Measurements from ENCODE around the gene NUDT22. TPM values are rescaled to one million over a fixed set of nuclear protein-coding genes. Genes with fewer than 3 reads are reported as not detected.

NUDT22 gene
- total and polyA plus RNA-seq, 5 experiments from 2014 or later = 43.4 to 83.8 (median 50.4) TPM

GRCh38 chr11:64230171-64230984, 4.3 kb downstream of the NUDT22 start, which contains the start of gene DNAJC4:
DNAJC4 (plus strand) TSS chr11:64230548; CDS start chr11:64230855, 307 bp downstream.
- Mint-ChIP-seq H3K4me1 (peaks cover 20 to 66% (median 60%) of the 10 kb centered on the region in 4 donors), H3K27ac (peak within 1 kb of the TSS; percentile 83 to 97 (median 93)), H3K36me3 (no peaks in the 10 kb centered on the region), H3K27me3 (no peaks in the 10 kb centered on the region), H3K4me3 (peak within 1 kb of the TSS; percentile 82 to 99 (median 90)), H3K9me3 (no peaks in the 10 kb centered on the region)
- POLR2A ChIA-PET = interaction anchor here (0.6 to 16.0 kb wide), 13 partner anchors 14 to 1628 kb away, joined by 3 to 290 read pairs (median 4); partner anchors contain the start of genes BAD, CFL1, FERMT3 and FKBP2
- ATAC-seq (peak; percentile 52 to 63), DNase-seq (peak; percentile 76 to 93 (median 84))

GRCh38 chr11:64230985-64231365, 4.9 kb downstream of the NUDT22 start:
- no peak for DNase-seq
- H3K9me3 Mint-ChIP-seq = no peaks in the 10 kb centered on the region
- no peak for ATAC-seq
- no peaks in the 10 kb centered on the region for H3K36me3 Mint-ChIP-seq
- peak overlapping the region; percentile 82 to 99 (median 90) for H3K4me3 Mint-ChIP-seq
- POLR2A ChIA-PET = interaction anchor here (0.7 to 16.0 kb wide), 9 partner anchors 13 to 1504 kb away, joined by 3 to 290 read pairs (median 4); partner anchors contain the start of genes FERMT3, FKBP2, HNRNPUL2 and PLCB3
- H3K27me3 Mint-ChIP-seq = no peaks in the 10 kb centered on the region
- peaks cover 18 to 68% (median 63%) of the 10 kb centered on the region in 4 donors for H3K4me1 Mint-ChIP-seq
- H3K27ac Mint-ChIP-seq = peak overlapping the region; percentile 48 to 97 (median 90)

- H3K4me3 Mint-ChIP-seq = peak overlapping the region; percentile 36 to 99 (median 88)
- no peaks in the 10 kb centered on the region for H3K36me3 Mint-ChIP-seq
- peak overlapping the region in 9 of 10 donors; percentile 48 to 86 (median 74) for H3K27ac Mint-ChIP-seq
- no peak for ATAC-seq
- H3K27me3 Mint-ChIP-seq = no peaks in the 10 kb centered on the region
- POLR2A ChIA-PET = interaction anchor here (0.7 to 16.0 kb wide), 7 partner anchors 9 to 234 kb away, joined by 4 to 290 read pairs (median 5); partner anchors contain the start of genes FERMT3, FKBP2, PPP1R14B and TRMT112
- H3K4me1 Mint-ChIP-seq = peaks cover 18 to 69% (median 63%) of the 10 kb centered on the region in 4 donors
- no peak for DNase-seq
- no peaks in the 10 kb centered on the region for H3K9me3 Mint-ChIP-seq
Measured at GRCh38 chr11:64231546-64231945, 5.5 kb downstream of the NUDT22 start.

- Mint-ChIP-seq H3K27ac (peak overlapping the region; percentile 53 to 86 (median 72)), H3K4me1 (peaks cover 17 to 64% (median 56%) of the 10 kb centered on the region in 4 donors), H3K36me3 (peaks cover 0 to 4% (median 0%) of the 10 kb centered on the region in 3 donors), H3K9me3 (no peaks in the 10 kb centered on the region), H3K27me3 (no peaks in the 10 kb centered on the region), H3K4me3 (peak overlapping the region; percentile 65 to 95 (median 86))
- no peak for ATAC-seq
- POLR2A ChIA-PET = interaction anchor here (0.5 to 16.0 kb wide), 10 partner anchors 9 to 1391 kb away, joined by 3 to 290 read pairs (median 4); partner anchors contain the start of genes FERMT3, FKBP2, PPP1R14B and STIP1
- DNase-seq = no peak
Measured at GRCh38 chr11:64232182-64232966, 6.3 kb downstream of the NUDT22 start.

GRCh38 chr11:64232967-64233315, 6.9 kb downstream of the NUDT22 start:
- POLR2A ChIA-PET = interaction anchor here (0.5 to 16.0 kb wide), 8 partner anchors 11 to 1392 kb away, joined by 3 to 290 read pairs (median 4); partner anchors contain the start of genes FERMT3, FKBP2, PPP1R14B and STIP1
- Mint-ChIP-seq H3K36me3 (peaks cover 0 to 8% (median 0%) of the 10 kb centered on the region in 3 donors), H3K4me3 (peak overlapping the region; percentile 47 to 95 (median 78)), H3K27ac (peak overlapping the region in 8 of 10 donors; percentile 66 to 86 (median 80)), H3K9me3 (no peaks in the 10 kb centered on the region), H3K4me1 (peaks cover 15 to 60% (median 50%) of the 10 kb centered on the region in 4 donors), H3K27me3 (no peaks in the 10 kb centered on the region)
- DNase-seq (no peak), ATAC-seq (no peak)

- Mint-ChIP-seq H3K27ac (peak within 1 kb of the TSS; percentile 45 to 92 (median 86)), H3K9me3 (no peaks in the 10 kb centered on the region), H3K36me3 (peaks cover 0 to 13% (median 0%) of the 10 kb centered on the region in 3 donors), H3K4me3 (peak within 1 kb of the TSS; percentile 79 to 95 (median 86)), H3K4me1 (peaks cover 15 to 54% (median 48%) of the 10 kb centered on the region in 4 donors), H3K27me3 (no peaks in the 10 kb centered on the region)
- POLR2A ChIA-PET = interaction anchor here (0.5 to 16.0 kb wide), 5 partner anchors 10 to 70 kb away, joined by 3 to 290 read pairs (median 9); partner anchors contain the start of genes FERMT3, FKBP2 and PPP1R14B
- ATAC-seq (peak; percentile 50 to 51), DNase-seq (peak; percentile 42 to 84 (median 62))
Measured at GRCh38 chr11:64233913-64234586, 8.0 kb downstream of the NUDT22 start, which contains the start of gene VEGFB. VEGFB (plus strand) TSS chr11:64234584; CDS start chr11:64234834, 250 bp downstream.

- DNase-seq (peak in 9 of 10 donors; percentile 36 to 77 (median 63)), ATAC-seq (peak; percentile 64 to 72)
- peak overlapping the region; percentile 78 to 89 (median 82) for H3K4me3 Mint-ChIP-seq
- peaks cover 0 to 13% (median 0%) of the 10 kb centered on the region in 3 donors for H3K36me3 Mint-ChIP-seq
- peaks cover 12 to 49% (median 42%) of the 10 kb centered on the region in 4 donors for H3K4me1 Mint-ChIP-seq
- peak overlapping the region in 9 of 10 donors; percentile 45 to 92 (median 86) for H3K27ac Mint-ChIP-seq
- H3K9me3 Mint-ChIP-seq = no peaks in the 10 kb centered on the region
- H3K27me3 Mint-ChIP-seq = no peaks in the 10 kb centered on the region
- POLR2A ChIA-PET = interaction anchor here (1.0 to 16.0 kb wide), 5 partner anchors 8 to 70 kb away, joined by 3 to 290 read pairs (median 11); partner anchors contain the start of genes FERMT3, FKBP2, NUDT22 and PPP1R14B
Measured at GRCh38 chr11:64234647-64235379, 8.7 kb downstream of the NUDT22 start.

GRCh38 chr11:64235437-64236161, 9.5 kb downstream of the NUDT22 start:
- Mint-ChIP-seq H3K9me3 (no peaks in the 10 kb centered on the region), H3K36me3 (peaks cover 0 to 13% (median 0%) of the 10 kb centered on the region in 3 donors), H3K4me1 (peaks cover 13 to 51% (median 47%) of the 10 kb centered on the region in 4 donors), H3K4me3 (peak overlapping the region; percentile 78 to 89 (median 82)), H3K27me3 (no peaks in the 10 kb centered on the region), H3K27ac (peak overlapping the region in 9 of 10 donors; percentile 45 to 92 (median 86))
- ATAC-seq (no peak), DNase-seq (no peak)
- POLR2A ChIA-PET = interaction anchor here (0.7 to 16.0 kb wide), 6 partner anchors 9 to 1571 kb away, joined by 3 to 290 read pairs (median 8); partner anchors contain the start of genes C11orf98, CSKMT, FERMT3 and FKBP2

- Mint-ChIP-seq H3K27me3 (no peaks in the 10 kb centered on the region), H3K27ac (peak overlapping the region in 6 of 10 donors; percentile 13 to 74 (median 61)), H3K9me3 (no peaks in the 10 kb centered on the region), H3K4me1 (peaks cover 10 to 44% (median 43%) of the 10 kb centered on the region in 4 donors), H3K36me3 (peaks cover 0 to 13% (median 0%) of the 10 kb centered on the region in 3 donors), H3K4me3 (peak overlapping the region in 2 of 10 donors; percentile 30 to 72)
- POLR2A ChIA-PET = interaction anchor here (0.6 to 16.0 kb wide), 5 partner anchors 11 to 80 kb away, joined by 3 to 290 read pairs (median 4); partner anchors contain the start of genes FERMT3, NUDT22, TRMT112 and TRPT1
- no peak for ATAC-seq
- no peak for DNase-seq
Measured at GRCh38 chr11:64237484-64237951, 11.4 kb downstream of the NUDT22 start.

GRCh38 chr11:64238076-64238475, 12.0 kb downstream of the NUDT22 start:
- Mint-ChIP-seq H3K27ac (peak overlapping the region in 8 of 10 donors; percentile 29 to 92 (median 68)), H3K9me3 (no peaks in the 10 kb centered on the region), H3K4me3 (peak overlapping the region in 3 of 10 donors; percentile 7 to 57 (median 34)), H3K27me3 (no peaks in the 10 kb centered on the region), H3K4me1 (peaks cover 11 to 43% (median 41%) of the 10 kb centered on the region in 4 donors), H3K36me3 (peaks cover 0 to 13% (median 0%) of the 10 kb centered on the region in 3 donors)
- no peak for DNase-seq
- no peak for ATAC-seq
- POLR2A ChIA-PET = interaction anchor here (1.1 to 1.8 kb wide), 3 partner anchors 12 to 79 kb away, joined by 3 to 4 read pairs (median 3); partner anchors contain the start of genes NUDT22, TRMT112 and TRPT1
